ENCODE measurements around the gene SURF2.
"Not testable (repeated sequence)": the region's sequence is repeated elsewhere in the genome, so short reads cannot be mapped to it uniquely, and the experiment has no call there.

The SURF2 gene

GRCh38 chr9:133356391-133357091 is at the start of gene SURF2, which contains the start of gene SURF1:
Gene SURF2, plus strand, starts transcription at chr9:133356550. Its CDS starts 43 bp downstream, at chr9:133356593.
Gene SURF1, minus strand, starts transcription at chr9:133356487. Its CDS starts 34 bp downstream, at chr9:133356453.
- peak; percentile 77 for DNase-seq

- no peak for DNase-seq
Measured at GRCh38 chr9:133307301-133307700, 49.0 kb upstream of the SURF2 start.

GRCh38 chr9:133309608-133310007 is 46.7 kb upstream of the SURF2 start:
- DNase-seq, result no peak

GRCh38 chr9:133315997-133316396 is 40.4 kb upstream of the SURF2 start:
- no peak for DNase-seq

DNA sequence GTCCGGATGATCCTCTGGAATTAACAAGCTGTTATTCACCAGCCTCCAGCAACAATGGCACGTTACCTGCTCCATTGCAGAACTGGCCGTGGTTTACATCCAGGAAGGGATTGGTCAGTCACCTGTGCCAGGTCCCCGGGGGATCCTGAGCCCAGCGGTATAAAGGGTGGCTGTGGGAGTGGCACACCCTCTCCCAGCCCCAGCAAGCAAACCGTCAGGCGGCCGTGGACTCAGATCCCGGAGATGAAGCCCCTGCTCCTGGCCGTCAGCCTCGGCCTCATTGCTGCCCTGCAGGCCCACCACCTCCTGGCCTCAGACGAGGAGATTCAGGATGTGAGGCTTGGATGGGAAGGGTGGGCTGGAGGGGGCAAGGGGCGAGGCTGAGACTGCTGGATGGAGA is 38.8 kb upstream of the SURF2 start:
- DNase-seq, result not testable (repeated sequence)

GRCh38 chr9:133320421-133320881 is 35.9 kb upstream of the SURF2 start:
- no peak for DNase-seq

DNA sequence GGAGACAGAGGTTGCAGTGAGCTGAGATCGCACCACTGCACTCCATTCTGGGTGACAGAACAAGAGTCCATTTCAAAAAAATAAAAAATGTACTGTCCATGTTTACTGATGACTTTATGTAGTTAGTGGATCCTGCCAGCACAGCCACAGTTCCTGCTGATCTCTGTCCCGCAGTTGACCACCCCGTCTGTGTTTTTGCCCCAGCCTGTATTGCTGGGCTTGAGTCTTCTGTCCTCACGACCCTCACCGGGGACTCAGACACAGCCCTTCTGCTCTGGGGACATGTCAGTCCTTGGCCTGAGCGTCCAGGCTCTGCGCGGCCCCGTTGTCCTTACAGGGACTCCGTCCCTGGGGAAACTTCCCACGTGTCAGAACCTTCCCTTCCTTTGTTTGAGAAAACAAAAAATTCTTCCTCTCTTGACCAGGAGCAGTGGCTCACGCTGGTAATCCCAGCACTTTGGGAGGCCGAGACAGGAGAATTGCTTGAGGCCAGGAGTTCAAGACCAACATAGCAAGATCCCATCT is 34.9 kb upstream of the SURF2 start:
- no peak for DNase-seq

DNA sequence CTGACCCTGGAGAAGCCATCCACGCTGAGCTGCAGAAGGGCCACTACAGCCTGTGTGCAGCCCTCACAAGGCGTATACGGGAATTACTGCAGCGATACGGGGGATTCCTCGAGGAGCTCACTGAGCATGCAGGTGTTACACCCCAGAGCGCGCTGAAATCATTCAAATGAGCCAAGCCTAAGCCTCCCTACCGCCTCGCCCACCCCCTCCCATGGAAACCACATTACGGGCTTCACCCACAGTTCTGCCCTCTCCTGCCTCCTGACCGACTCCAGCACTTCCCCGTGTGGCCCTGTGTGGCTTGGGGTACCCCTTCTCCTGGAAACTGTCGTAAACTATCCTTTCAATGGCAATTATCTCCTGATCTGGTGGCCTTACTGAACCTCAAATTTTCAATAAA is 33.6 kb upstream of the SURF2 start:
- no peak for DNase-seq

- no peak for DNase-seq
Measured at GRCh38 chr9:133323211-133323610, 33.1 kb upstream of the SURF2 start.

- DNase-seq, result no peak
Measured at GRCh38 chr9:133323991-133324703, 32.2 kb upstream of the SURF2 start.

GRCh38 chr9:133327021-133327420 is 29.3 kb upstream of the SURF2 start:
- not testable (repeated sequence) for DNase-seq

- DNase-seq, result no peak
Measured at GRCh38 chr9:133327834-133328484, 28.4 kb upstream of the SURF2 start.

DNA sequence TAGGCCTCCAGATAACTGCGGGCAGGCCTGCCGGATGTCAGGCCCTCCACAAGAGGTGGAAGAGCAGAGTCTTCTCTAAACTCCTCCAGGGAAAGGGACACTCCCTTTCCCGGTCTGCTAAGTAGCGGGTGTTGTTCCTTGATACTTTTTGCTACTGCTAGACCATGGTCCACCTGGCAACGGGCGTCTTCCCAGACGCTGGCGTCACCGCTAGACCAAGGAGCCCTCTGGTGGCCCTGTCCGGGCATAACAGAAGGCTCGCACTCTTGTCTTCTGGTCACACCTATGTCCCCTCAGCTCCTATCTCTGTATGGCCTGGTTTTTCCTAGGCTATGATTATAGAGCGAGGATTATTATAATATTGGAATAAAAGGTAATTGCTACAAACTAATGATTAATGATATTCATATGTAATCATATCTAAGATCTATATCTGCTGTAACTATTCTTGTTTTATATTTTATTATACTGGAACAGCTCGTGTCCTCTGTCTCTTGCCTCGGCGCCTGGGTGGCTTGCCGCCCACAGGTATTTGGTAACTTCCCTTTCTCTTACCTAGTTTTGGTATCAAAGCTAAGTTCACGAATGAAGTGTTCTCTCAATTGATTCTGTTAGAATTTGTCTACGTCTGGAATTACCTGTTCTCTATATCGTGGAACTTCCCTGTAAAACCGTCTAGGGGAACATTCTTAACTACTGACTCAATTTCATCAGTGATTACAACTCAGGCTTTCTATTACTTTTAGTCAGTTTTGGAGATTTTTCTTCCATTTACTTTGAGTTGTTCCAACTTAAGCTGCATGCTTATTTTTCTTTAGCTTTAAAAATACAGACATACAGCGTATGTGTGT is 26.8 kb upstream of the SURF2 start:
- DNase-seq, result not testable (repeated sequence)

DNA sequence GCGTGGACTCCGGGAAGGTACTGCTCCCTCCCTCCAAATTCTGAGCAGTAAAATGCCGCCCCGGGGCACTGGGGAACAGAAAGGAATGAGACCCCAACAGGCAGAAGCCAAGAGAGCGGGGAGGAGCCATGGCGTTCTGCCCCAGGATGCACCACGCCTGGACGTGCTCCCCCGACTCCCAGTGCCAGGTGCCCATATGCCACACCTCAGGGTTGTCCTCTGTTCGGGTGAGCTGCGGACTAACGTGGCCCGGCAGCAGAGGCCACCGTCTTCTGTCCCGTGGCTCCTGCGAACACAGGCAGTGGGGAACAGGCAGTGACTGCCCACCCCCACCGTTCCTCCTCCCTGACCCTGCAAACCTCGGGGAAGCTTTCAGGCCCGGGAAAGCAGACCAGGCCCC is 25.1 kb upstream of the SURF2 start:
- no peak for DNase-seq

GRCh38 chr9:133331641-133332380 is 24.5 kb upstream of the SURF2 start:
- no peak for DNase-seq

- no peak for DNase-seq
Measured at GRCh38 chr9:133332381-133332730, 24.0 kb upstream of the SURF2 start.

GRCh38 chr9:133333011-133333410 is 23.3 kb upstream of the SURF2 start:
- DNase-seq, result no peak

DNA sequence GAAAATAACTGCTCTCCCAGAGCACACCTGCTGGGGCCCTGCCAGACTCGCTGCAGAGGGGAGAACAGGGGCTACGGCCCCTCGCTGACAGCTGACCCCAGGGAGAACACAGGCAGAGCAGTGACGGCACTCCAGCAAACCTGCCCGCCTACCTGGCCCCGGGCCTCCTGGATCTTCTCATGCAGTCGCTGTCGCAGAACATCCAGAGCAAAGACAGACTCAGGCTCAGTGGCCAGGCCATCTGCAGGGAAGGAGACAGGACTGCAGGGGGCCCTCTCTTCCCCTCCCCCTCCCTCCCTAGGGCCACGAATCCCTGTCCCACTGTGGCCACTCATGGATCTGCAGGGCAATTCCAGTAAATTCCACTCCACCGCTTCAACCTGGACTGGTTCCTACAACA is 22.8 kb upstream of the SURF2 start:
- no peak for DNase-seq

GRCh38 chr9:133334161-133334560 is 22.2 kb upstream of the SURF2 start:
- DNase-seq, result no peak

DNA sequence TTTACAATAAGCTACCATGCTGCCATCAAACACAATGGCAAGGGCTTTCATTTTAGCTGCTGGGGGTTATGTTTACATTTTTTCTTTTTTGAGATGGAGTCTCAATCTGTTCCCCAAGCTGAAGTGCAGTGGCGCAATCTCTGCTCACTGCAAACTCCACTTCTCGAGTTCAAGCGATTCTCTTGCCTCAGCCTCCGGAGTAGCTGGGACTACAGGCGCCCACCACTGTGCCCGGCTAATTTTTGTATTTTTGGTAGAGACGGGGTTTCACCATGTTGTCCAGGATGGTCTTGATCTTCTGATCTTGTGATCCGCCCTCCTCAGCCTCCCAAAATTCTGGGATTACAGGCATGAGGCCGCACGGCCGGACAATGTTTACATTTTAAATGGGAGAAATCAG is 21.5 kb upstream of the SURF2 start:
- DNase-seq, result not testable (repeated sequence)

DNA sequence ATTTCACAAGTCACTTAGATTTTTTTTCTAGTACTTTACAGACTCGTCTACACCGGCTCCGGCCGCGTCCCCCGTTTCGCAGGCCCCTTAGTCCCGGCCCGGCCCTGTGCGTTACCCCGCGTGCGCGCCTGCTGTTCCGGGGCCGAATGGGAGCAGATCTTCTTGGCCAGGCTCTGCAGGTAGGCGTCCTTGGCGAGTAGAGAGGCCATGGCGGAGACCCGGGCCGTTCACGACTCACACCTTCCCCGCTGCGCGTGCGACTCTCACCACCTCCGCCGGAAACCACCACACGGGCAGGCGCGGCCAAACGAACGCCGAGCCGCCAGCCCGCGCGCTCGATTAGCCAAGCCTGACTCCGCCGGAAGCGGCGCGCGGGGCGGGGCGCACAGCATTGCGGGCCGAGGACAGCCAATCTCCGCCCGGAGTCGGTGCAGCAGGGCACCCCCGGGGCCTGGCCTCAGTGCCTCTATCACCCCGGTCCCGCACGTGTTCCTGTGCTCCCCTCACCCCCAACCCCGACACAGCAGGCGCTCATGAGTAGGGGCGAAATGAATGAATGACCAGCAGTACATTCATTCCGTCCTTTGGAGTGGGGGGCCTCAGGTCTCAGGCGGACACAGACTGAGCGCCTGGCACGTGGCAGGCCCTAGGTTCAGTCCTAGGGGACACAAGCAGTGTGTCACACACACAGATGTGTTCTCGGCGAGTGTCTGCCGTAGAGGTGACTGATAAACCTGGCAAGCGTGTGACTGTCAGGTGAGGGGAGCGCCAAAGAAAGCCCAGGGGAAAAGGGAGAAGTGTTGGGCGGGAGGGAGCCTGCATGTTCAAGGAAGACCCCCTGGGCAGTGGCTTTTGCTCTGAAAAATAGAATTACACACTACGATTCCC is 20.2 kb upstream of the SURF2 start, which contains the start of gene SURF6:
SURF6 (minus strand) TSS at position 265 of the 888 bp plus-strand sequence; CDS start at position 209, 56 bp downstream.
- peak; percentile 87 for DNase-seq
